HCEC 1CT (cell line): Measurements from ENCODE around the gene RGS10.
A peak's percentile ranks its signal among the peaks of the same experiment; 100 is the strongest.
"Not testable (repeated sequence)": the region's sequence is repeated elsewhere in the genome, so short reads cannot be mapped to it uniquely, and the experiment has no call there.

ENCODE experiments used
- DNase-seq: peaks from one replicate; pipeline ENCODE4 v3.0.0-alpha.2; 2017

Gene RGS10

DNA sequence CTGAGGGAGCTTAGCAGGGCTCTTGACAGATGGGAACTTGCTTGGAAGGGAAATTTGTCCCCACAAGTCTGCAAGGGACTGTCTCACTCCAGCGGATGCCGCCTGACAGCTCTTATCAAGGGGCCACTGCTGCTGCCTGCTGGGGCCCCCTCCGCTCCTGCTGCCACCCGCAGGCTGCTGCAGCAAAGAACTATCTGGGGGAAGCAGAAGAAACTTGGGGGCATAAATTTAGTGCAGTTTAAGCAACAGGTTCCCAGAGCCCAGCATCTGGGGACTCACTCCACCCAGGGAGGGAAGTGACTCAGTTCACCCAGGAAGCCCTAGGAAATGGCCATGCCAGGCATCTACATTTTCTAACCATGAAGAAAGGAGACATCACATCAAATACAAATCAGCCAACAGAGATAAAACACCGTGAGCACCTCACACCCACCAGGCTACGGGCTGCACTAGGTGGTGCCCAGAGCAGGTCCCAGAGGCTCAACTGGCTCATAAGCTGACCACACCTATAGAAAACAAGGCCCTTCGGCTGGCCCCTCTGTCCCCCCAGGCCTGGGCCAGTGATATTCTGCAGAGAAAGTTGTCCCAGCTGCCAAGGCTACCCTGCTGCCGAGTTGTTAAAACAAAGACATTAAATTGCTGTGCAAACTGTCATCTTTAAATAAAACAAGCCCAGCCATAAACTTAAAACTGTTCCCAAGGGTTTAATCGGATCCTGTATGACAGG is 3.7 kb downstream of the RGS10 start:
- no peak for DNase-seq

GRCh38 chr10:119537953-119538630 is 4.4 kb downstream of the RGS10 start:
- no peak for DNase-seq

DNA sequence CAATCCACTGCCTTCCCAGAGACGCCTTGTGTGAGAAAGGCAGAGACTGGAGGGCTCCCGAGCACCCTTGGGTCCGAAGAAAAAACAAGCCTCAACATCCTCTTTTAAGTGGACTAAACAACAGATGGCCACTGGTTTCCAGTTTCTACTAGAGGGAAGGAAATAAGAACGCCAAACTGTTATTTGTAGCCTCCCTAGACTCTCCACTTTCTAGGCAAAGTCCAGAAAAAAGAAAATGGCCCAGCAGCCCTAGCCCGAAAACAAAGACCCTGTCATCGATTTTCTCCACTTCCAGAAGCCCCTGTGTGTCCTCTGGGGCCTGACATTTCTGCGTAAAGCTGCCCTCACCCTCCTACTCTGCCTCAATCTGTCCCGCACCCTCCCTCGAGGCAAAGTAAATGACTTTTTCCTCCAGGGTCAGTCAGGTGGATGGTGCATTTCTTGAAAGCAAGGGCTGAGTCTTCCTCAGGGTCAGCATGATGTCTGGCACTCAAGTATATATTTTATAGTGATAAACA is 6.0 kb downstream of the RGS10 start:
- no peak for DNase-seq

- no peak for DNase-seq
These were observed 6.5 kb downstream of the RGS10 start for GRCh38 chr10:119535837-119536507.

DNA sequence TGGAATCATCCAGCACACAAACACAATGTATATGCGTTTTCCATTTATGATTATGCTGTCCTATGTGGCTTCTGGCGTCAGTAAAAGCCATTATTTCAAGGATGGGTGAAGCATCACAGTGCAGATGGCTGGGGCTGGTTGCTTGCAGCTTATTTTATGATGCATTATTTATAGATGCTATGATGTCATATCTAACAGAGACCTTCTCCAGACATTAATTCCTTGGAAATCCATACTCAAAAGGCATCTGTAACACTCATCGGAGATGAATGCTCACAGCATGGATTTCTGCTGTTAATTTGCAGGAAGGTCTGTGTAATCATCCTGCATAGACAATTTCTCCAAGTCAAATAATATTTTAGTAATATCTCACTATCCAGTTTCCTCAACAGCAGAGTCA is 7.2 kb downstream of the RGS10 start:
- no peak for DNase-seq

DNA sequence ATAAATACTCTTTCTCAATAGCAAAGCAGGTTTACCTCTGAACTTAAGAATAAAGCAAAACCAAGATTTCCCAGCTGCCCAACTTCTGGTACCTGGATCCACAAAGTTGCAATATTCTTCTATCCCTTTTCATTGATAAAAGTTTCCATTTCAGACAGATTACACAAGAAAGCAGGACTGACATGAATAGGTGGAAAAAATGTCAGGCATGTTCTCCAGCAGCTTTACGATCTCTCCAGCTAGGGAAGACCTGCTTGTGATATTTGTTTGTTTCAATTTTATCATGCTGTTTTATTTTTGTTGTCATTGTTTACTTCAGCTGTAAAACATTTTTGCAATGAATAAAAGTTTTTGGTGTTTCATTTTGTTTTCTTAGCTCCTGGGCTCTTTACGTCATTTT is 9.0 kb downstream of the RGS10 start:
- DNase-seq, result no peak

DNA sequence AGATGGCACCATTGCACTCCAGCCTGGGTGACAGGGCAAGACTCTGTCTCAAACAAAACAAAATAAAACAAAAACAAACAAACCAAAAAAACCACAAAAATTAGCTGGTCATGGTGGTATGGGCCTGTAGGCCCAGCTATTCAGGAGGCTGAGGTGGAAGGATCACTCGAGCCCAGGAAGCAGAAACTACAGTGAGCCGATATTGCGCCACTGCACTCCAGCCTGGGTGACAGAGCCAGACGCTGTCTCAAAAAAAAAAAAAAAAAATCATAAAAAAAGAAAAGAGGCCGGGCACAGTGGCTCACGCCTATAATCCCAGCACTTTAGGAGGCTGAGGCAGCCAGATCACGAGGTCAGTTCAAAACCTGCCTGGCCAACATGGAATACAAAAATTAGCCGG is 9.7 kb downstream of the RGS10 start:
- not testable (repeated sequence) for DNase-seq

DNA sequence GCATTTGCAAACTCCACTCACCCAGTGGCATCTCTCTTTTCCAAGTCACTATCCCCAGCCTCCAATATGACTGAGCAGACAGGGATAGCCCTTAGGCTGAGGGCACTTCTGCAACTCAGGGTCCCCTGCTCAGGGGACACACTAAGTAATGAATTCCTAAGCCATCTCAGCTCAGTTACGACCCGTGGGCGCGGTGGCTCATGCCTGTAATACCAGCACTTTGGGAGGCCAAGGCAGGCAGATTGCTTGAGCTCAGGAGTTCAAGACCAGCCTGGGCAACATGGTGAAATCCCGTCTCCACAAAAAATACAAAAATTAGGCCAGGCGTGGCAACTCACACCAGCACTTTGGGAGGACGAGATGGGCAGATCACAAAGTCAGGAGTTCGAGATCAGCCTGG is 10.3 kb downstream of the RGS10 start:
- DNase-seq, result not testable (repeated sequence)

DNA sequence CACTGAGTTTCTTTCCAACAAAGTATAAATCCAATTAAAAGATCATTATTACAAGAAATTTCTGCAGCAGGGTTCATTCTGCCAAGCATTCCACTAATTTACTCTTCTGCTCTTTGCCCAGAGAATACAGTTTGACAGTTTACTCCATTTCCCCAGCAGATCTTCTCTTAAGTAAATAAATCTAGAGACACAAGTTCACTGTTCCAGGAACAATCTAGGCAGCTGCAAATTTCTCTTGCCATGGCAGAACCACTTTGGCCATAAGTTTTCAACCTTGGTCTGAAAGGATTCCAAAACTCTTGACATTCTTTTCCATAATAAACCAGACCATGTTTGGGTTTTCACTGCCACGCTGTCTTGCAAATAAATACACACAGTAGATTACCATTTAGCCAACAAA is 11.5 kb downstream of the RGS10 start:
- no peak for DNase-seq

GRCh38 chr10:119528663-119529237 is 13.8 kb downstream of the RGS10 start:
- peak; percentile 90 for DNase-seq

DNA sequence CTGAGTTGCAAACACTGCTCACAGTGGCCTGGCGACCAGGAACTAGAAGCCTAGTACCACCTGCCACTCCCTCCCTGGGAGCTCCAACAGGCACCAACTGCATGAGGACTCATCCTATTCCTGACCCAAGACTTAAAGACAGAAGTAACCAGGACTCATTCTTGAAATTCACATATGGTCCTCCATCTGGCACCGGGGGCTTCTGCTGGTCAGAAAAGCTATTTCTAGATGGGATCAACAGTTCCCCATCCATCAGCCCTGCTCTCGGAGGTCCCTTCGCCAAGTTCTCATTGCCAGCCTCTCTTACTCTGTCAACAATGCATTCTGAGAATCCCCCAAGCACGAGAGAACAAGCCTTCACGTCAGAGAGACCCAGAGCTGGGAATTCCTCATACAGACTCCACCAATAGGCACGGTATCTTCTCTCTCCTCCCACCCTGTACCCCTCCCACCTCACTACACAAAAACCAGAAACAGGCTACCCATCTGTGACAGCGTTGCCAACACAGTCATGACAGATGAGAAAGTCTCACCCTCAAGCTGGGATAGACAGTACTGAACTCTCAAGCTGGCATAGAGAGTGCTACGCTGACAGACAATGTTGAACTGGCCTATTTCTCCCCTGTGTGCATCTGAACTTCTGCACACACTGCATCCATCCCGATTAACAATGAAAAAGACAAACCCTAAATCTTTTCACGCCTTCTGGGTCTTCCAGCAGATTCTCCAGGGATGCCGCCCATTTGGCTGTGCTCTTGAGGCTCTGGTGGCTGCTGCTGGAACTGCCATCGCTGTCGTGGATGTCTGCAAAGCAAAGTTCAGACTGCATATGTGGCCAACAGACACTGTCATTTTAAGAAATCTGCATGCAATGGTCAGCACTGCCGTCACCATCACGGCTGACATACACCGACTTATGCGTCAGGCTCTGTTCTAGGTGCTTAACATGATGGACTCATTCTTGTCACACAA is 15.6 kb downstream of the RGS10 start:
- no peak for DNase-seq

GRCh38 chr10:119526149-119526548 is 16.4 kb downstream of the RGS10 start:
- DNase-seq, result no peak

DNA sequence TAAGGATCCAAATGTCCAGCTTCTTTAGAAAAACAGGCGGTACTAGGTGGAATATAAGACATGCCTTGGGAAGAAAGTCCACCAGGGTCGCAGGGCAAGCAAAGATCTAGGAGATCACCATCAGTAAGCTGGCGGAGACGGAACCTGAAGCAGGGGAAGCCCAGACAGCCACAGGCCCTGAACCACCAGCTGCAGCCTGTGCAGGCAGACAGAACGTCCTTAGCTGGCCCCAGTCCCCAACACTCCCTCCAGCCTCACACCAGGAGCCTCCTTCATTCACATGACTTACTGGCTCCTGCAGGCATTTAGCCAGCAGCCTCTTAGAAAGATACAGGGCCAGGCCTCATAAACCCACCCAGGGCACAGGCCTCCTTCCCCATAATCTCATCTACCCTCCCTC is 17.4 kb downstream of the RGS10 start:
- no peak for DNase-seq

DNA sequence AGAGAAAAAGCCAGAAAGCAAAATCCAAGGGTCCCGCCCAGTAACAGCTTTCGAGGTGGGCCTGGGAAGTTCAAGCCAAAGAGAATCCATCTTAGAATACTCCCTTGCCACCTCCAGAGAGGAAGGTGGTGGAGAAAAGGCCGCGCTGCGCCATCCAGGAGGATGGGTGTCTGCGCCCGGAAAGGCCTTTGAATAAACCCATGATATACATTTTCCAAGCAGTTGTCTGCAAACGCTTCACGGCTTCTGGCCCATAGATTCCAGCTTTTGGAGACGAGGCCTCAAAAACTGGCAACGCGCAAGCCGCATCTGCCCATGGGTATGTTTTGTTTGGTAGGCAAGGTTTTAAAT is 17.8 kb downstream of the RGS10 start:
- no peak for DNase-seq

DNA sequence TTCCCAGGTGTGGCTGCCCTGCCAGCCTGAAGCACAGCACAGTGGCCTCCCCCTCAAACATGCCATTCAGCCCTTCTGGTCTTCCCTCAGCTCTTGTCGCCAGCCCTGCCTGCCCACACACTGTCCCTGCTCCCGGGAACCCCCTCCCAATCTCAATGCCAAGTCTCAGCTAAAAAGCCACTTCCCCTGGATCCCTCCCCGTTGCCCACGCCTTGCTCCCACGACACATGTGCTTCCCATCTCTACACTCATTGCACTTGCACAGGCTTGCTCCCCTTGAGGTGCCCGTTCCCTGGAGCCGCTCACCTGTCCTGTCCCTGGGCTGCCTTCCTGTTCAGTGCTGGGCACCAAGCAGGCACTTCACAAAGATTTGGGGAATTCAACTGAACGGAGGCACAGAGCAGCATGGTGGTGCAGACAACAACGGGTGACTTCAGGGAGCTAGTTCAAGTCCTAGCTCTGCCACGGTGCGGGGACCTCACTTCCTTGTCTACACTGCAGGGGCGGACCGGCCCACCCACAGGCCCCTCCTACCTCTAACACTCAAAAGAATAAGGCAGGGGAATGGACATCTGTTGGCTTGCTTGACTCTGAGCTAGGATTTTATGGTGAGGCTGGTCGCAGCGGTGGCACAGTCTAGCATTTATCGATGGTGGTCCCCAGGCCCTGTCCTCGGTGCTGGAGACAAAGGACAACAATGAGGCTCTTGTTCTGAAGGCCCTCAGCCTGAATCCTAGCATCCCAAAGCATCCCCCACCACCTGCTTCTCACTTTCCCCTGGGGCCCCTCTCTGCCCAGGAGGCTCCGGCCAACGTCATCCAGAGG is 18.4 kb downstream of the RGS10 start:
- DNase-seq, result no peak

- no peak for DNase-seq
These were observed 19.6 kb downstream of the RGS10 start for GRCh38 chr10:119522747-119523426.

- DNase-seq, result peak; percentile 85
These were observed 20.9 kb downstream of the RGS10 start for GRCh38 chr10:119521443-119522204.

- no peak for DNase-seq
These were observed 22.2 kb downstream of the RGS10 start for GRCh38 chr10:119520283-119520682.

DNA sequence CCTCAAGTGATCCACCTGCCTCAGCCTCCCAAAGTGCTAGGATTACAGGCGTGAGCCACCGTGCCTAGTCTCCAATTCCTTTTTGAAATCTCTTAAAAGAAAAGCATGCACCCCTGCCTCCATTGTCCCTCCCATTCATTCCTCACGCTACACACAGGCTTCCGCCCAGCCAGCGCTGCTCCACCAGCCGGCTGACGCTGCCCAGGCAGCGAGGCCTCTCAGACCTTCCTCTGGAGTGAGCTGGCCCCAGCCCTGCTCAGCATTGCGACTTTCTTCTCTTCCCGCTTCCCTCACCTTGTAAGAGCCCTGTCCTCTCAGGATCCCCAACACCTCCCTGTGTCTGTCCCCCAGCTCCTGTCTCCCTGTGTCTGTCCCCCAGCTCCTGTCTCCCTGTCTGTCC is 23.6 kb downstream of the RGS10 start:
- no peak for DNase-seq

DNA sequence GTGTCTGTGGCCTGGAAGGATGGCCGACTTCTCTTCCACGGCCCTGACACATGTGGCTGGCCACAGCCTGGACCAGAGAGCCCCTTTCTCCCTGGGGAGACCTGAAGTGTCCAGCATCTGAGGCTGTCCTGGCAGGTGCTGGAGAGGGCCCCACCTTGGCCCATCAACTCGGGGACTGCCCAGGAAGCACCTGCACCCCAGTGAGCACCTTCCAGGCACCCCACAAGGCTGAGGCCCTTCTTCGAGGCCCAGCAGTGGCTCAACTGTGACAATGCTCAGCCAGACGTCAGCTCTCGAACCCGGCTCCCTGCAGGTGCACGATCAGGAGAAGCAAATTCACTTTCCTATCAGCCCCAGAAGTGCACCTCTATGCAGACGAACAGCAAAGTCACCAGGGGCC is 24.3 kb downstream of the RGS10 start:
- no peak for DNase-seq
